Endometrium (tissue), 2 donors: ENCODE results near the gene PDGFRA.

ENCODE experiments used
- FAIRE-seq: peaks from 2 replicates; lab custom pipeline; 2012; peaks lifted over from hg19 to GRCh38; lab: Jason Lieb, UNC
- donor health status: control.
- donor health status: control.

The PDGFRA gene

GRCh38 chr4:54255881-54256280 is 26.8 kb downstream of the PDGFRA start:
- no peak for FAIRE-seq

- no peak for FAIRE-seq
These were observed 27.7 kb downstream of the PDGFRA start for GRCh38 chr4:54256491-54257486.

GRCh38 chr4:54265366-54265765 is 36.3 kb downstream of the PDGFRA start:
- FAIRE-seq = no peak

GRCh38 chr4:54268151-54268550 is 39.1 kb downstream of the PDGFRA start:
- no peak for FAIRE-seq

GRCh38 chr4:54271464-54271863 is 42.4 kb downstream of the PDGFRA start:
- FAIRE-seq = no peak

- no peak for FAIRE-seq
These were observed 43.0 kb downstream of the PDGFRA start for GRCh38 chr4:54272051-54272450.

GRCh38 chr4:54274264-54274663 is 45.2 kb downstream of the PDGFRA start:
- FAIRE-seq = no peak

GRCh38 chr4:54274795-54275665 is 45.9 kb downstream of the PDGFRA start:
- no peak for FAIRE-seq

- no peak for FAIRE-seq
These were observed 47.7 kb downstream of the PDGFRA start for GRCh38 chr4:54276641-54277430.

GRCh38 chr4:54277691-54278090 is 48.6 kb downstream of the PDGFRA start:
- FAIRE-seq = no peak

- FAIRE-seq = no peak
These were observed 49.1 kb downstream of the PDGFRA start for GRCh38 chr4:54278216-54278615.

- FAIRE-seq = no peak
These were observed 52.1 kb downstream of the PDGFRA start for GRCh38 chr4:54281054-54281766.

- no peak for FAIRE-seq
These were observed 53.7 kb downstream of the PDGFRA start for GRCh38 chr4:54282837-54283236.

GRCh38 chr4:54289316-54289715 is 60.2 kb downstream of the PDGFRA start:
- FAIRE-seq = no peak

GRCh38 chr4:54290980-54291379 is 61.9 kb downstream of the PDGFRA start:
- FAIRE-seq = no peak

- FAIRE-seq = no peak
These were observed 67.6 kb downstream of the PDGFRA start for GRCh38 chr4:54296548-54297203.

GRCh38 chr4:54308110-54308509 is 79.0 kb downstream of the PDGFRA start:
- FAIRE-seq = no peak

- FAIRE-seq = no peak
These were observed 86.8 kb downstream of the PDGFRA start for GRCh38 chr4:54315561-54316538.

- no peak for FAIRE-seq
These were observed 88.6 kb downstream of the PDGFRA start for GRCh38 chr4:54317690-54318089.

- no peak for FAIRE-seq
These were observed 89.8 kb downstream of the PDGFRA start for GRCh38 chr4:54318904-54319303.
